H9 (cell line): ENCODE data around the gene TENM4. TPM values are rescaled to one million over a fixed set of nuclear protein-coding genes. Genes with fewer than 3 reads are reported as not detected.

Experiments used
- DNase-seq: peaks from one replicate; pipeline ENCODE4 v3.0.0-alpha.2; 2017
- H2AFZ ChIP-seq: one replicate; pipeline ENCODE4 v1.6.1; 2013; ENCODE audit warnings: mild to moderate bottlenecking, low read length, control low read depth, moderate library complexity
- H2AK5ac ChIP-seq: 2 replicates; pipeline ENCODE4 v1.6.1; 2013; ENCODE audit warnings: low read length, control low read depth, mixed read lengths; ENCODE audit not compliant: insufficient read length
- H2BK120ac ChIP-seq: one replicate; pipeline ENCODE4 v1.6.1; 2013; ENCODE audit warnings: low read depth, mild to moderate bottlenecking, low read length, control low read depth, inconsistent platforms; ENCODE audit not compliant: poor library complexity, severe bottlenecking
- H2BK12ac ChIP-seq: 2 replicates; pipeline ENCODE4 v1.6.1; 2013; ENCODE audit warnings: low read length, control low read depth, mixed read lengths, low read depth; ENCODE audit not compliant: insufficient read length
- H2BK15ac ChIP-seq: 2 replicates; pipeline ENCODE4 v1.6.1; 2013; ENCODE audit warnings: low read depth, low read length, control low read depth
- H2BK20ac ChIP-seq: one replicate; pipeline ENCODE4 v1.6.1; 2013; ENCODE audit warnings: low read depth, mild to moderate bottlenecking, low read length, control low read depth, inconsistent platforms; ENCODE audit not compliant: poor library complexity, severe bottlenecking
- H2BK5ac ChIP-seq: 2 replicates; pipeline ENCODE4 v1.6.1; 2013; ENCODE audit warnings: low read length, control low read depth, mixed read lengths; ENCODE audit not compliant: insufficient read length
- H3K14ac ChIP-seq: 2 replicates; pipeline ENCODE4 v1.6.1; 2013; ENCODE audit warnings: low read length, control low read depth; ENCODE audit not compliant: insufficient read depth
- H3K18ac ChIP-seq: 2 replicates; pipeline ENCODE4 v1.6.1; 2013; ENCODE audit warnings: low read depth, mild to moderate bottlenecking, mixed read lengths, low read length, control low read depth; ENCODE audit not compliant: insufficient read length
- H3K23ac ChIP-seq: 2 replicates; pipeline ENCODE4 v1.6.1; 2013; ENCODE audit warnings: low read length, control low read depth, mixed read lengths, low read depth; ENCODE audit not compliant: insufficient read length
- H3K23me2 ChIP-seq: 2 replicates; pipeline ENCODE4 v1.6.1; 2013; ENCODE audit warnings: low read depth, mild to moderate bottlenecking, mixed read lengths, low read length, control low read depth; ENCODE audit not compliant: insufficient read length, poor library complexity, severe bottlenecking
- H3K27ac ChIP-seq: 2 replicates; pipeline ENCODE4 v1.5.1; 2013; ENCODE audit warnings: low read length, control low read depth, mixed read lengths, low read depth; ENCODE audit not compliant: insufficient read length
- H3K27me3 ChIP-seq: 2 replicates; pipeline ENCODE4 v1.6.1; 2013; ENCODE audit warnings: low read length, control low read depth, inconsistent platforms; ENCODE audit not compliant: insufficient read depth
- H3K4ac ChIP-seq: 2 replicates; pipeline ENCODE4 v1.6.1; 2013; ENCODE audit warnings: low read depth, mild to moderate bottlenecking, control low read depth, inconsistent platforms, low read length, moderate library complexity
- H3K4me1 ChIP-seq: 2 replicates; pipeline ENCODE4 v1.6.1; 2013; ENCODE audit warnings: low read length, control low read depth, inconsistent platforms; ENCODE audit not compliant: insufficient read depth
- H3K4me2 ChIP-seq: 2 replicates; pipeline ENCODE4 v1.6.1; 2013; ENCODE audit warnings: low read length, control low read depth, mixed read lengths; ENCODE audit not compliant: insufficient read length, insufficient read depth
- H3K56ac ChIP-seq: 2 replicates; pipeline ENCODE4 v1.6.1; 2013; ENCODE audit warnings: low read depth, mild to moderate bottlenecking, mixed read lengths, low read length, control low read depth; ENCODE audit not compliant: insufficient read length
- H3K79me1 ChIP-seq: 2 replicates; pipeline ENCODE4 v1.6.1; 2013; ENCODE audit warnings: low read depth, mild to moderate bottlenecking, moderate library complexity, low read length, control low read depth, inconsistent platforms; ENCODE audit not compliant: insufficient read depth, poor library complexity, severe bottlenecking
- H3K79me2 ChIP-seq: 2 replicates; pipeline ENCODE4 v1.6.1; 2013; ENCODE audit warnings: low read length, control low read depth, inconsistent platforms; ENCODE audit not compliant: insufficient read depth
- H3K9ac ChIP-seq: 2 replicates; pipeline ENCODE4 v1.6.1; 2013; ENCODE audit warnings: low read length, control low read depth, mixed read lengths; ENCODE audit not compliant: insufficient read length; ENCODE audit errors: extremely low read depth
- H3K9me3 ChIP-seq: one replicate; pipeline ENCODE4 v1.6.1; 2013; ENCODE audit warnings: low read depth, low read length, inconsistent platforms; ENCODE audit not compliant: control insufficient read depth
- H3T11ph ChIP-seq: one replicate; pipeline ENCODE4 v1.6.1; 2013; ENCODE audit warnings: mild to moderate bottlenecking, low read length, control low read depth, inconsistent platforms
- H4K20me1 ChIP-seq: one replicate; pipeline ENCODE4 v1.6.1; 2013; ENCODE audit not compliant: control insufficient read depth, insufficient read length, insufficient read depth
- H4K5ac ChIP-seq: 2 replicates; pipeline ENCODE4 v1.6.1; 2013; ENCODE audit warnings: low read depth, mild to moderate bottlenecking, mixed read lengths, low read length, control low read depth; ENCODE audit not compliant: insufficient read length
- H4K8ac ChIP-seq: replicated peaks from 2 replicates; pipeline ENCODE4 v1.6.1; 2013; ENCODE audit warnings: low read length, control low read depth, mixed read lengths, low read depth; ENCODE audit not compliant: insufficient read length
- H4K91ac ChIP-seq: 2 replicates; pipeline ENCODE4 v1.6.1; 2013; ENCODE audit warnings: low read depth, mild to moderate bottlenecking, moderate library complexity, mixed read lengths, low read length, control low read depth; ENCODE audit not compliant: insufficient read length
- H3K27ac Mint-ChIP-seq, 3 experiments: 2 replicates in 2 of 3; 3 replicates in 1 of 3; pipeline ENCODE4 v1.8.0; 2020 to 2021; ENCODE audit warnings: mixed read lengths in 3 of 3, mild to moderate bottlenecking in 1 of 3, moderate library complexity in 1 of 3
- H3K27me3 Mint-ChIP-seq: 2 replicates; pipeline ENCODE4 v1.8.0; 2021; ENCODE audit warnings: low read depth, mild to moderate bottlenecking, moderate library complexity, mixed read lengths
- H3K36me3 Mint-ChIP-seq, 3 experiments: 2 replicates in 2 of 3; 3 replicates in 1 of 3; pipeline ENCODE4 v1.8.0; 2020 to 2021; ENCODE audit warnings: low read depth in 3 of 3, mixed read lengths in 3 of 3; ENCODE audit not compliant: insufficient read depth in 1 of 3
- H3K4me1 Mint-ChIP-seq, 2 experiments: 2 replicates each; pipeline ENCODE4 v1.8.0; 2020; ENCODE audit warnings: mixed read lengths in 2 of 2
- H3K4me3 Mint-ChIP-seq, 2 experiments: 2 replicates in 1 of 2; 3 replicates in 1 of 2; pipeline ENCODE4 v1.8.0; 2020 to 2021; ENCODE audit warnings: mild to moderate bottlenecking in 2 of 2, mixed read lengths in 2 of 2, moderate library complexity in 1 of 2
- H3K9me3 Mint-ChIP-seq, 2 experiments: 2 replicates in 1 of 2; 3 replicates in 1 of 2; pipeline ENCODE4 v1.8.0; 2020; ENCODE audit warnings: mild to moderate bottlenecking in 2 of 2, mixed read lengths in 2 of 2, moderate library complexity in 1 of 2
- CTCF ChIP-seq: fragments of 200-600 bp; sonication (generic); conservative IDR thresholded peaks from 3 replicates; pipeline ENCODE4 v1.8.0; 2021; ENCODE audit warnings: antibody characterized with exemption, mild to moderate bottlenecking
- WGBS: extraction: QIAGEN DNeasy Blood & Tissue Kit; methylation state at CpG from one replicate; pipeline ENCODE4 v1.1.7; 2013; ENCODE audit warnings: missing lambda C conversion rate, low lambda C conversion rate, mixed read lengths; ENCODE audit not compliant: insufficient read length; ENCODE audit errors: extremely low coverage; 5-methylcytosine and 5-hydroxymethylcytosine counted together
- total RNA-seq: library from RNA; stranded (reverse); gene quantifications from 2 replicates; pipeline ENCODE4 v1.2.1, GENCODE V29; 2021

The TENM4 gene
- total RNA-seq, 1 experiment from 2014 or later = 4.6 TPM

GRCh38 chr11:78878631-78879030, 562.2 kb downstream of the TENM4 start:
- no peak overlapping the region for H3K14ac ChIP-seq
- no peak overlapping the region for H4K5ac ChIP-seq
- H4K20me1 ChIP-seq = no peaks in the 10 kb centered on the region
- Mint-ChIP-seq H3K36me3 (peaks cover 19 to 38% (median 32%) of the 10 kb centered on the region in 3 experiments), H3K9me3 (peaks cover 29 to 34% of the 10 kb centered on the region in 2 experiments), H3K4me1 (0 out of 4 replicates have a peak, but pooled peaks cover 0 to 3% of the 10 kb centered on the region in 2 experiments), H3K27me3 (peaks cover 8% of the 10 kb centered on the region), H3K4me3 (no peak overlapping the region), H3K27ac (no peak overlapping the region)
- H3K23ac ChIP-seq = no peak overlapping the region
- no peak overlapping the region for H3K4me2 ChIP-seq
- H3K23me2 ChIP-seq = no peaks in the 10 kb centered on the region
- no peak overlapping the region for H2AK5ac ChIP-seq
- no peak overlapping the region for H2BK15ac ChIP-seq
- H3K9me3 ChIP-seq = peaks cover 10% of the 10 kb centered on the region
- H2BK120ac ChIP-seq = no peak overlapping the region
- WGBS = no CpG with 5 or more reads among the region's 2 CpGs
- H3T11ph ChIP-seq = no peak overlapping the region
- no peaks in the 10 kb centered on the region for H3K27me3 ChIP-seq
- no peaks in the 10 kb centered on the region for H3K79me1 ChIP-seq
- no peak overlapping the region for H4K91ac ChIP-seq
- H2BK20ac ChIP-seq = no peak overlapping the region
- no peak overlapping the region for H3K9ac ChIP-seq
- no peak overlapping the region for H3K56ac ChIP-seq
- DNase-seq = no peak
- no peak overlapping the region for H3K27ac ChIP-seq
- H2BK5ac ChIP-seq = no peak overlapping the region
- H3K4ac ChIP-seq = no peak overlapping the region
- H3K79me2 ChIP-seq = no peaks in the 10 kb centered on the region
- no peak overlapping the region for H4K8ac ChIP-seq
- no peak for TF ChIP-seq CTCF
- no peak overlapping the region for H3K18ac ChIP-seq
- no peaks in the 10 kb centered on the region for H3K4me1 ChIP-seq
- no peak overlapping the region for H2AFZ ChIP-seq
- no peak overlapping the region for H2BK12ac ChIP-seq
